Measurements from ENCODE around the gene PHB1.

DNA sequence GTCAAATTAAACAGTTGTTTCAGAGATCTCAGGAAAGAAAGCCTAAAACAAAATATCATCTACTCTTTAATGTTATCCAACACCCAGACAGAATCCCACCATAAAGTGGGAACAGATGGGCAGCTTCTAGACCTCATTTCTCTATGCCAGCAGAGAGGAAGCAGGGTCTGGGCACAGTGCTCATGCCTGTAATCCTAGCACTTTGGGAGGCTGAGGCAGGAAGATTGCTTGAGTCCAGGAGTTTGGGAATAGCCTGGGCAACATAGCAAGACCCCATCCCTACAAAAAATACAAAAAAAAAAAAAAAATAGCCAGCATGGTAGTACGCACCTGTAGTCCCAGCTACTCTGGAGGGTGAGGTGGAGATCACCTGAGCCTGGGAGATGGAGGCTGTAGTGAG lies 39.1 kb downstream of the PHB1 start:
- no peak for TF ChIP-seq POLR2A (IDR thresholded peaks at IDR 0.05; ENCODE audit: low read length)
- no peak for TF ChIP-seq GATA1 (IDR thresholded peaks at IDR 0.05; ENCODE audit: low read depth, low read length)

Data from erythroblast (primary cell).